ENCODE results near the gene PNPLA5.
"Not testable (repeated sequence)": the region's sequence is repeated elsewhere in the genome, so short reads cannot be mapped to it uniquely, and the experiment has no call there.

Gene PNPLA5

DNA sequence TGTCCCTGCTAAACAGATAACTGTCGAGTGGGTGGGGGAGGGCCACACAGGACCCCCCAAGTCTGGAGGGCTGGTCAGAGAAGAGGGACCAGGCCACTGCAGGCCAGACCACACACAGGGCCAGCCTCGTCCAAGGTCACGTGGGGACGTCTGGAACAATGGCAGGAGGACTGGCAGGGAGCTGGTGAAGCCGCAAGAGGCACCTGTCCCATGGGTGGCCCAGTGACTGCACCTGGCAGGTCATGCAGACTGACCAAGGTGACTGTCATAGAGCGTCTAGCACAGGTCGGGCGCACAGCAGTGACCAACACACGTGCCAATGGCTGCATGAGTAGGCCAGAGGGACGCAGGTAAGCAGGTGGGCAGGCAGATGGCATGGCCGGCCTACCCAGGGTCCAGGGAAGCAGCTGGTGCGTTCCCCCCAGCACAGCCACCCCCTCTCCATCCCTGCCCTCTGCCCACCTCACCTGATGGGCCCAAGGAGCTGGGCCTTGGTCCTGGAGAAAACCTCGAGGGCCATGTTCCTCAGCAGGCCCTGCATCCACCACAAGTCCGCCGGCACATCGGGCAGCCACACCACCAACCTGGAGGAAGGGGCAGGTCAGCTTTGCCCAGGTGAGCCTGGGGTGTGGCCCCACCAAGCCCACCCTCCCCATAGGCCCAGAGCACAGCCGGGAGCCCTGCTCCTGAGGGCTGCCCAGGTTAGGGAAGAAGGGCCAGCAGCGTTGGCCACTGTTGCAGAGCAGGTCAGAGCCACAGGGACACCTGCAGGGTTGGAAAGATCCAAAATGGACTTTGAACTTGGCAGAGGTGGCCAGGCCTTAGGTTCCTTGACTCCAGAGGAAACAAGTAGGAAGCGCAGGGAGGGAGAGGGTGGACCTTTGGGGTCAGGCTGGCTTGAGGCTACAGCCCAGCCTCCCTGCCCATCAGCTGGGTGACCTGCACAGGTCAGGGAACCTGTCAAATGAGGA, 10.4 kb downstream of the PNPLA5 start:
- no peak for DNase-seq (ENCODE audit: low read depth in 1 of 2, low spot score in 1 of 2)

DNA sequence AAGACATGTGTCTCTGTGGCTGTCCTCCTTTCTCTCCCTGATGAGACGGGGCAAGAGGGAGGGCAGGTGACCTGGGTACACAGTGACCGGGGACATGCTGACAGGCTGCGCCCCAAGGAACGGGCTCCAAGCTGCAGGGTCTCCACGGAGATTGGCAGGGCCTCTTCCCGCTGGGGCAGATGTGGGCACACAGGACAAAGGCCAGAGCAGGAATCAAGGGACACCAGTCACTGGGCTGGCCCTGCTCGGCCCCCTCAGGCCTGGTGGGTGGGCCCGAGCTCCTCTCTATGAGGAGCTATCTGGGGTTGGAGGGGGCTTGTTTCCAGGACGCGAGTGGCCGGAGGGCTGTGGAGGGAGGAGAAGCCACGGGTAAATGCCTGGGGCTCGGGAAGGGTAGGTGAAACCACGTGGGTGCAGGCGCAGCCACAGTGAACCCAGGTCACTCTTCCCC, 11.2 kb downstream of the PNPLA5 start:
- DNase-seq (ENCODE audit: low read depth in 1 of 2, low spot score in 1 of 2) = no peak

DNA sequence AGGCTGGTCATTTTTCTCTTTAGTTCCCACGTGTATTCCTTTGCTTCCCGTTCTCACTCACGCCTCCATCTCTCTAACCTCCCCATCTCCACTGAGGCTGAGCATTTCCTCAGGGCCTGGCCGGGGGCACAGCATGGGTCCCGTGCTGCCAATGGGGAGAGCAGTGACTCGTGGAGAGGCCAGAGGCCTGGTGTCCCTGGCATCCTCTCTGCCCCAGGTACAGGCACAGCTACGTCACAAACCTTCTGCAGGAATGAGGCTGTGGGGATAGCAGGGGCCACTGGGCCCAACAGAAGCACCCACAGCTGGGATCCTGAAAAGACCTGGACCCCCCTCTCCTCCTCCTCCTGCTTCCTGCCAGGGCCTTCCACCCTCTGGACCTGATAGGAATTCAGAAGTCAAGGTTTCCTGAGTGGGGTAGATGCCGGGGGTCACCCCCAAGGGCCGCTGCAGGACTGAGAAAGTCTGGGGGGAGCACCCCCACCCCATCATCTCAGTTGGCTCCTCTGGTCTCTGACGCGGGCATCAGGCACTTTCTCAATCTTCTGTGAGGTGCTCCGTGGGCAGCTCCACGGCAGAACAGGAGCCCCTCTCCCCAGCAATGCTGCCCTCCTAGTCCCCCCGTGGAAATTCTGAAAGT, 11.8 kb downstream of the PNPLA5 start:
- DNase-seq (ENCODE audit: low read depth in 1 of 2, low spot score in 1 of 2) = no peak

DNA sequence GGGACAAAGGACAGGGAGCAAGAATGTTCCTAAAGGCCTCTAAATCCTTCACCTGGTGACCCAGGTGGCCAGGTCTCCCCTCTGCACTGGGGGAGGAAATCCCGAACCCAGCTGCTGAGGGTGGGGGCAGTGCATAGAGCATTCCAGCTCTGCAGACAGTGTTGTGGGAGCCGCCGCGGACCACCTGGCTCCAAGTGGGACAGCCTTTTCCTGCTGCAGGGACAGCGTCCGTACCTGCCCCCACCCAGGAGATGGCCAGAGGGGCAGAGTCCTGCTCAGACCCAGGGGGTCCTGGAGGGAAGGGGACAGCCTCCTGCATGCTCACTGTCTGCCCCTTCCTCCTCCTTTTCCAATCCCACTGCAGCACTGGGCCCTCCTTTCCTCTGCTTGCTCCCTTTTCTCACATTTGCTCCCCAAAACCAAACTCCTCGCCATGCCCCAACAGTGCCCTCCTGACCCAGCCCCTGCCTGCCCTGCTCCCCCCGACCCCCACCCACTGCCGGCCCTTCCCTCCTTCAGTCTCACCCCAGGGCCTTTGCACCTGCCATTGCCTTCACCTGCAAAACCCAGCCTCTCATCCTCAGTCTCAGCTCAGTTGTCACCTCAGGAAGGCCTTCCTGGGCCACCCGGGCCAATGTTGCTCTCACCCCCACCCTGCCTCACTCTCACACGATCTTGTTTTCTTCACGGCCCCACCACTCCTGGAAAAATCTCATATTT, 12.8 kb downstream of the PNPLA5 start:
- DNase-seq (ENCODE audit: low read depth in 1 of 2, low spot score in 1 of 2) = no peak

DNA sequence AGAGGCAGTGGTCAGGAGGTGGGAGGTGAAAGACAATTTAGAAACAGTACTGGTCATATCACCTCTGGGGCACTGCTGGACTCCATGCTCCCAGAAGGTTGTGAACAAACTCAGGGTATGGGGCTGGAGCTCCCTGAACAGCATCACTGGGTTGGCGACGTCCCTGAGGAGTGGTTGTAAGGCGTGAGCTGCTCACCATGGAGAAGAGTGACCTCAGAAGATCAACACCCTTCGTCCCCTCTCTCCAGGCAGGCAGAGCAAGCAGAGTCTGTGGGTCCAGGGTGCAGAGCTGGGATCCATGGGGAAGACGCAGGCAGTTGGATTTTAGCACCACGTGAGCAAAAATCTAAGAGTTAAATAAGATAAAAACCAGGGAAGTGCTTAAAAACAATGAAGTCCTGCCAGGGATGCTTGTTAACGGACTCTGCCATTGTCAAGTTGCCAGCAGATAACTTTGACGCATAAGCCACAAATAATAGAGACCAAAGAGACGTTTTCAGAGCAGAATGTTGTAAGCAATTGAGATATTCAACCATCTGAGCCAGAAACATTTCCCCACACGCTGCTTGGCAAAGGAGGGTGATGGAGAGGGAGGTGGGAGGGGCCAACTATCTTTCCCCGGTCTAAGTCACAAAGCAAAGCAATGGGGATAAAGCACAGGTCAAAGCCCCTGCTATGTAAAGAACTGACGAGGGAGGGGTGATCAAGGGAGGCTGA, 13.6 kb downstream of the PNPLA5 start:
- no peak for DNase-seq (ENCODE audit: low read depth in 1 of 2, low spot score in 1 of 2)

DNA sequence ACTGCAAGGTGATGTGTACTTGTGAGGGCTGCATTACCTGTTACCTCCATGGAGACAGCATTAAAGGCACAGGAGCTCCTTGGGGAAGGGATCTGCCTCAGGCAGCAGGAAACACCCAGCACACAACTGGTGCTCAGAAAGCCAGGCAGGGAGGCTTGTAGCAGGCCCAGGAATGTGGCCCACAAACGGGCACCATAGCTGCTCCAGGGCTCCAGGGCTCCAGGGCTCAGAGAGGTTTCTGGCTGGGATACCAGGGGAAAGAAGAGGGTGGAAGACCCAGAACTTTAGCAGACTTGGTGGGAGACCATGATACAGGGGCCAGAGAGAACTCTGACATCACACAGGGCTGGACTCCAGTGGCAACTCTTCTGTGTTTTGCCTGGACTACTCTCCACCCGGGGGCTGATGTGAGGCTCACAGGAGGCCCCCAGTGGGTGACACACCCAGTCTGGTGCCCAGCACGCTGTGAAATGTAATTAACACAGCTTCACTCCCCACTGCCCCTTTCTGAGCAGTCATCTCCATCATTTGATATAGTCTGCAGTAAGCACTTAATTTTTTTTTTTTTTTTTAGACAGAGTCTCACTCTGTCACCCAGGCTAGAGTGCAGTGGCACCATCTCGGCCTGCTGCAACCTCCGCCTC, 14.8 kb downstream of the PNPLA5 start:
- DNase-seq (ENCODE audit: low read depth in 1 of 2, low spot score in 1 of 2) = no peak

DNA sequence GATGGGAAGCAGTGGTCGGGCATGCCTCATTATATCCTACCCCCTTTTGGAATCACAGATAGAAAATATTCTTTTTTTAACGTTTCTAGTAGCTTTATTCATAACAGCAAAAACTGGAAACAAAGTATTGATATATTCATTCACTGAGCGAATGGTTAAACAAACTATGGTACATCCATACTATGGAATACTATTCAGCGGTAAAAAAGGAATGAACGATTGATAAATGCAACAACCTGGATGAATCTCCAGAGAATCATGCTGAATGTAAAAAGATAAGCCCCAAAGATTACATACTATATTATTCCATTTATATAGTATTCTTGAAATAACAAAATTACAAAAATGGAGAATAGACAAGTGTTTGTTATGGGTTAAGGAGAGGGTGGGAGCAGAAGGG, 22.0 kb downstream of the PNPLA5 start:
- DNase-seq (ENCODE audit: low read depth in 1 of 2, low spot score in 1 of 2) = no peak

DNA sequence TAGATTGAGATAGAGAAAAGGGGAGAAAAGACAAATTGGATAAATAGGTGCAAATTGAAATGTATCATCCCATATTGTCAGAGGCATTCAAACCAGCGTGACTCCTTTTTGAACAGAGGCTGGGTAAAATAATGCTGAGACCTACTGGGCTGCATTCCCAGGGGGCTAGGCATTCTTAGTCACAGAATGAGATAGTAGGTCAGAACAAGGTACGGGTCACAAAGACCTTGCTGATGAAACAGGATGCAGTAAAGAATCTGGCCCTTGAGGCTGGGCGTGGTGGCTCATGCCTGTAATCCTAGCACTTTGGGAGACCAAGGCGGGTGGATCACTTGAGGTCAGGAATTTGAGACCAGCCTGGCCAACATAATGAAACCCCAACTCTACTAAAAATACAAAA, 22.8 kb downstream of the PNPLA5 start:
- not testable (repeated sequence) for DNase-seq (ENCODE audit: low read depth in 1 of 2, low spot score in 1 of 2)

DNA sequence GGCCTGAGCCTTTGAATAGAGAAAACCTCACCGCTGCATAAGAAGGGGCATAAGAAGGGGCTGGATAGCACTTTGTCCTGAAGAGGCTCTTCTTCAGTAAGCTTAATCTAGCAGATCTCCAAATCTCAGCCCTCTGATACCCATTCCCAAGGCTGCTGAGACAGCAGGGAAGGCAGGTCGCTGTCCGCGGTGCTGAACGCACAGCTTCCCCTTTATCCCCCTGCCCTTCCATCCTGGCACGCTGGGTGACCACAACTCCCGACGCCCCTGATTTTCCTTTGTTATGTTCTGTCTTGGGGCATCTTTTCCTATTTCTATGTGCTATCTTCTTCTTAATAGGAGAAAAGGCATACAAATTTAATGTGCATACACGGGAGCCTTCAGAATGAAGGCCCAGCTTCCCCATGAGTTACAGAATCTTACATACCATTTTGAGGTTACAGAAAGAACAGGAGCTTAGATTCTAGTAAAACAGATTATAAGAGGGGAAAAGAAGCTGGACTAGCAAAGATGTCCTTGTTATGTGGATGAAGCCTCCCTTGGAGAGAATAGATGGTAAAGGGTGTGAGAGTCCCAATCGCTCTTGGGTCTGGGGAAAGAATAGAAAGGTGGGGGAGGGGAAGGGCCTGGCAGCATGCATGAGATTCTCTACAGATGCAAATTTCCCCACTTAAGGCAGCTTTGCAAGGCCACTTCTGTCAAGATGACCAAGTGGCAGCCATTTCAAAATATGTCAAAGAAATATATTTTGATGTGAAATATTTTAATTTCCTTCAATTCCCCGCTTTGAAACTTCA, 23.8 kb downstream of the PNPLA5 start:
- no peak for DNase-seq (ENCODE audit: low read depth in 1 of 2, low spot score in 1 of 2)

DNA sequence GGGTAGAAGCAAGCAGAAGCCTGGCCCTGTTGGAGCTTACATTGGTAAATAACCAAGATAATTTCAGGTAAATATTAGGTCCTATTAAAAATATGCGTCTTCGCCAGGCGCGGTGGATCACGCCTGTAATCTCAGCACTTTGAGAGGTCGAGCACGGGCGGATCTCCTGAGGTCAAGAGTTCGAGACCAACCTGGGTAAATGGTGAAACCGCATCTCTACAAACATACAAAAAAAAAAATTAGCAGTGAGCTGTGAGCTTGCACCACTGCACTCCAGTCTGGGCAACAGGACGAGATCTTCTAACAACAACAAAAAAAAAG, 29.0 kb downstream of the PNPLA5 start:
- DNase-seq (ENCODE audit: low read depth in 1 of 2, low spot score in 1 of 2) = no peak

DNA sequence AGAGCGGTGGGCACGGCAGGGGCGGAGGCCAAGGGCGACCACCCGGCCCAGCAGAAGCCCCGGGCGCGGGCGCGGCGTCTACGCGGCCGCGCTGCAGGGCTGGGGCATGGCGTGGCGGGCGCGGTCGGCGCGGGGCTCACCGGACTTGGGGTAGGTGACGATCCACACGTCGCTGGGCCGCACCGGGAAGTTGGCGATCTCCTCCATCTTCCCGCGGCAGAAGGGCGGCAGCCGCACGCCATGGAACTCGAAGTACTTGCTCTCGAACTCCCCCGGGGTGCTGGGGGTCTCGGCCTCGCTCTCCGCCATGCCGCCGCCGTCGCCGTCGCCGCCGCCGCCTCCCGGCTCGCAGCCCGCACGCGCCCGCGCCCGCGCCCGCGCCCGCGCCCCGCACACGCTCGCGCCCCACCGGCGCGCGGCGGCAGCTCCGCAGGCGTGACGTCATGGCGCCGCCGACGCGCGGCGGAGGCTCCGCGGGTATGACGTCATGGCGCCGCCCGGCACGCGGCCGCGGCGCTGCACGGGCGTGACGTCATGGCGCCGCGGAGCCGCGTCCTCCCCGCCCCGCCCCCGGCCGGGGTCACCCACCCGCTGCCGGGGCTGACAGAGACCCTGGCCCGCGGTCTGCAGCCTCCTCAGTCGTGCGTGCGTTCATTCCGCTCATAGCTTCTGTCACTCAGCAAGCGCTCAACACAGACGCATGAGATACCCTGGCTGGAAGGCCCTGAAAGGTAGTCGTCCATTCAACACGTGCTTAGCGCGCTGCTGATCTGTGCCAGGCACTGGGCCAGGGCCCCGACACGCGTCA, 29.5 kb downstream of the PNPLA5 start, which contains the start of gene SULT4A1:
SULT4A1 (minus strand) TSS at position 440 of the 808 bp plus-strand sequence; CDS start at position 309, 131 bp downstream.
- no peak for DNase-seq (ENCODE audit: low read depth in 1 of 2, low spot score in 1 of 2)

DNA sequence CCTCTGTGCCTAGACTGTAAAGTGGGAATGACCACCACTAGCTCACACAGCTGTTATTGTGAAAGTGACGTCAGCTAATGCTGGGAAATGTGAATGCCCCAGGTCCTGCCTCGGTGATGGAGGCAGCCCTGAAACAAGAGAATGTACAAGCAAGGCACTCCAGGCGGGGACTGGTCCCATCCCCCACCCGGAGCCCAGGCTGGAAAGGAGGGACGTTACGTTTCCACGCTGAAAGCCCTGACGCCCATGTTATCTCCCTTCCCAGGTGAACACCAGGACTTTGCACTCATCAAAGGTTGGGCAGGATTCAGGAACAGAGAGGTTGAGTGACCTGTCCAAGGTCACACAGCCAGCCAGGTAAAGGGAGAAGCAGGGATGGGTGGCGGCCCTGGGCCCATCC, 30.3 kb downstream of the PNPLA5 start:
- DNase-seq (ENCODE audit: low read depth in 1 of 2, low spot score in 1 of 2) = no peak

DNA sequence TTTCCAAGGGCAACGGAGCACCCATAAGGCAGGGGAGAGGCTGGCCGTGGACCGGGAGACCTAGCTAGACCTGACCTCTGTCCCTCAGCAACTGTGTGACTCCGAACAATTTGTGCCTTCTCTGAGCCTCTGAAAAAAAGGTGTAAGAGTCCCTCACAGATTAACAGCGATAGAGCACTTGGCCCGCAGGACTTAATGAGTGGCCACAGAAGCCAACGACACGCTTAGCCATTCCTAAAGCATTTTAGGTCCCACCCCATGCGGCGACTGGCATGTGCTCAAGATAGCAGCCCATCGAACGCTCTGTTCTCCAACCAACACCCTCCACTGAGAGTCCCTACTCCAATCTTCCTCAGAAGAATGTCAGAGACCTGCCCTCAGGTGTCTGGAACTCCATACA, 31.0 kb downstream of the PNPLA5 start:
- DNase-seq (ENCODE audit: low read depth in 1 of 2, low spot score in 1 of 2) = no peak

DNA sequence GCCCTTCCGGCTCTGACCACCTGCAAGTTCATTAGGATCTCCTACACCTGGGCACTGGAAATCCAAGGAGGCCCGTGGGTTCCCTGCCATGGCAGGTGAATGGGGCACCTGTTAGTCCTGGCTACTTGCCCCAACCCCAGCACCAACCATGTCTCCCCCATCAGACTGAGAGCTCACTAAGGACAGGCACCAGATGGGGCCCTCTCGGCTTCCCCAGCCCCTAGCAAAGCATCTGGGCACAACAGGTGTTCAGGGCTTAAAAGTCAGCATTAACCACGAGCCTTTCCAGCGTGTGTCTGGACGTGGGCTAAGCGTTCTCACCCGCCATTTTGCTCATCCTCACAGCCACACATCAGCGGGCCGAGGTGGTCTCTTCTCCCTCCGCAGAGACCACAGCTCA, 31.7 kb downstream of the PNPLA5 start:
- no peak for DNase-seq (ENCODE audit: low read depth in 1 of 2, low spot score in 1 of 2)

DNA sequence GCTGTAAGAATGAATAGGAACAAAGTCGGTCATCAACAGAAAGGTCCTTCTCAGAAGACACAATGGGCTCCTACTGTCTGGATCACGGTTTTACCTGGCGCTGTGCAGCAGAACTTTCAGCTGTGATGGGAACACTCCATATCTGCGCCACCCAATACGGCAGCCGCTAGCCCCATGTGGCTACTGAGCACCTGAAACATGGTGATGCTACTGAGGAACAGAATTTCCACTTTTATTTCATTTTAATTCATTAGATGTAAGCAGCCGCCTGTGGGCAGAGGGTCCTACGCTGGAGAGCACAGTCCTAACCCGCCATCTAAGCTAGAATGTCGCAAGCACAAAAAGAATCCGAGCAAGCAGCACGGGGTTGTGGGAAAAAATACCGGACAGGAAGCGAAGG, 32.2 kb downstream of the PNPLA5 start:
- DNase-seq (ENCODE audit: low read depth in 1 of 2, low spot score in 1 of 2) = no peak

DNA sequence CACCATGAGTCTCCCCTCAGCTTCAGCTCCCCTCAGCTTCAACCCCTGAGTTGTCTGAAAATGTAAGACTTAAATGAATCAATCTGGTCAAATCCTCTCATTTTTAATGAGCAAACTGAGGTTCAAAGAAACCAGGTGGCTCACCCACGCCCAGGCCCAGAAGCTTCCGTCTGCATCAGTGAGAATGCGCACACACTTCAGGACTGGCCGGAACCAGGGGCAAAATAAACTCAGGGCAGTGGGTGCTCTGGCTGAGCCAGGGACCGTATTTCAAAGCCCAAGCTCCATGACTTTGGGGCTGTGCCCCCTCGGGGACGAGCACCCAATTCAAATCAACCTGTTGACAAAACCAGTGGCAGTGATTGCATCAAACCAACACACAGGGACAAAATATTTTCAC, 32.6 kb downstream of the PNPLA5 start:
- DNase-seq (ENCODE audit: low read depth in 1 of 2, low spot score in 1 of 2) = no peak

DNA sequence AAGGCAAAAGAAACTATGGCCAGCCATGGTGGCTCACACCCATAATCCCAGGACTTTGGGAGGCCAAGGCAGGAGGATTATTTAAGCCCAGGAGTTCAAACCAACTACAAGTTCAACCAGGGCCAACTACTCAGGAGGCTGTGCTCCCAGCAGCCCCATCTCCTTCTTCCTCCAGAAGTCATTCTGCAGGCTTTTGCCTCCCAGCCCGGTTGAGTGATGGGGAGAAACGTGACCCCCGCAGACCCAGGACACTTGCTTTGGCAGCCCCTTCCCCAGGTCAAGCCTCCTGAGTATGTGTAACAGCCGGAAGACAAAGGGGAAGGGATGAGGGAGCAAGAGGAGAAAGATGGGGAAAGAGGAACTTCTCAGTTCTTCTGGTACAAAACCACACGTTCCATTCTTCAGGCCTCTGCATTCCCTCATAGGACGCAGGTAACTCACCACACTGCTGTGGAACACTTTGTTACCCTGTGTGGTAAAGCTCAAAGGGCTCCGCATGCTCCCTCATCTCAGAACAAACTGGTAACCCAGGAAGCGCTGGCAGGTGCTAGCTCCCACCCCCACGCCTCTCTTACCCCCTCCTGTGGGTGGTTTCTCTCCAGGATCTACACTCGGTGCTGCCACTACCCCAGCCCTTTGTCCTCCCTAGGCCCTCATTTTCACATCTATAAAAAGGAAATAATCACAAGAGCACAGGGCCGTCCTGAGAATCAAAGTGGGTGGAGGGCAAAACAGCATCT, 33.5 kb downstream of the PNPLA5 start:
- no peak for DNase-seq (ENCODE audit: low read depth in 1 of 2, low spot score in 1 of 2)

DNA sequence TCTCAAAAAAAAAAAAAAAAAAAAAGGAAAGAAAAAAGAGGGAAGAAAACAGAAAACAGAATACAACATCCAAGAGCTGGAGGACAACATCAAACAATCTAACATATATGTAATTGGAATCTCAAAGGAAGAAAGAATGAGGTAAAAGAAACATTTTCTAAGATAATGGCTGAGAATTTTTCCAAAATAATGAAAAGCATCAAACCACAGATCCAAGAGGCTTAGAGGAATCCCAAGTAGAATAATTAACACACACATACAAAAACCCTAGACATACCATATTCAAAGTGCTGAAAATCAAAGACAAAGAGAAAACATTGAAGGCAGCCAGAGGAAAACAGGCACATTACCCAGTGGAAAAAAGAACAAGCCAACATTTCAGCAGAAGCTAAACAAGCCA, 34.4 kb downstream of the PNPLA5 start:
- no peak for DNase-seq (ENCODE audit: low read depth in 1 of 2, low spot score in 1 of 2)
